Sigmoid colon (tissue), 7 donors: ENCODE data around the gene NEK2. TPM values are rescaled to one million over a fixed set of nuclear protein-coding genes. Genes with fewer than 3 reads are reported as not detected.
"Not testable (repeated sequence)": the region's sequence is repeated elsewhere in the genome, so short reads cannot be mapped to it uniquely, and the experiment has no call there.

Source experiments
- DNase-seq: peaks from one replicate; pipeline ENCODE4 v3.0.0-alpha.2; 2019
- H3K27ac ChIP-seq, 4 donors: fragments of 200-600 bp; sonication (generic); one replicate each; pipeline ENCODE4 v1.5.1; 2016 to 2019; ENCODE audit warnings: mild to moderate bottlenecking in 1 of 4
- H3K27me3 ChIP-seq, 3 donors: fragments of 200-600 bp; sonication (generic); one replicate each; pipeline ENCODE4 v1.5.1; 2019; ENCODE audit warnings: mild to moderate bottlenecking in 1 of 3
- H3K36me3 ChIP-seq, 4 donors: fragments of 200-600 bp; sonication (generic); one replicate each; pipeline ENCODE4 v1.5.1; 2016 to 2019
- H3K4me1 ChIP-seq, 4 donors: fragments of 200-600 bp; sonication (generic); one replicate each; pipeline ENCODE4 v1.5.1; 2017 to 2019
- H3K4me3 ChIP-seq, 4 donors: fragments of 200-600 bp; sonication (generic); one replicate each; pipeline ENCODE4 v1.5.1; 2017 to 2019; ENCODE audit warnings: mild to moderate bottlenecking in 2 of 4, moderate library complexity in 1 of 4
- H3K9me3 ChIP-seq, 4 donors: fragments of 200-600 bp in 3 of 4; sonication (generic) in 3 of 4; one replicate each; pipeline versions ENCODE4 v1.5.1 to v1.6.1; 2013 to 2019
- CTCF ChIP-seq, 4 experiments: fragments of 450-650 bp in 3 of 4; fragments of 200-600 bp in 1 of 4; IDR thresholded peaks; one replicate each; pipeline ENCODE4 v1.5.1; 2016 to 2019; ENCODE audit warnings: antibody characterized with exemption in 4 of 4, mild to moderate bottlenecking in 3 of 4, moderate library complexity in 2 of 4
- EP300 ChIP-seq, 4 donors: sonication (generic); formaldehyde crosslinking; IDR thresholded peaks; one replicate each; pipeline ENCODE4 v1.6.1; 2017; ENCODE audit warnings: antibody characterized with exemption in 4 of 4
- POLR2A ChIP-seq, 2 donors: fragments of 450-650 bp; IDR thresholded peaks; one replicate each; pipeline ENCODE4 v1.6.1; 2016; ENCODE audit warnings: antibody characterized with exemption in 2 of 2, mild to moderate bottlenecking in 2 of 2, moderate library complexity in 2 of 2
- POLR2AphosphoS5 ChIP-seq, 4 donors: sonication (generic); formaldehyde crosslinking; IDR thresholded peaks; one replicate each; pipeline ENCODE4 v1.6.1; 2017; ENCODE audit warnings: antibody characterized with exemption in 4 of 4
- WGBS, 2 donors: extraction: QIAGEN DNeasy Blood & Tissue Kit; methylation state at CpG; one replicate each; pipeline ENCODE4 v1.1.7; 2013; 5-methylcytosine and 5-hydroxymethylcytosine counted together
- intact Hi-C: fragments of 100-400 bp; cut with DNase I; formaldehyde crosslinking; loops from one replicate; pipeline ENCODE4 v1.15.1; 2023
- polyA plus RNA-seq, 3 donors: library from polyadenylated mRNA; stranded (reverse); fragments of 200-250 nt; gene quantifications; one replicate each; pipeline ENCODE4 v1.2.3, GENCODE V29; 2013
- total RNA-seq, 4 donors: library from RNA; depleted of rRNA; stranded (reverse); fragments of >200 nt; gene quantifications; one replicate each; pipeline ENCODE4 v1.1.0, GENCODE V29; 2016
- donor health status: healthy with polysubstance abuse.
- donor health status: Bipolar disorder and iron deficiency.
- donor health status: healthy.

The NEK2 gene
- total and polyA plus RNA-seq, 7 donors, result 0.41 to 11.5 (median 1.9) TPM; not detected in 2

- DNase-seq, result no peak
- intact Hi-C loops, result no loop called here
- TF ChIP-seq CTCF (IDR thresholded peaks at IDR 0.05) (no peak), POLR2AphosphoS5 (IDR thresholded peaks at IDR 0.05) (no peak), POLR2A (IDR thresholded peaks at IDR 0.05) (no peak), EP300 (IDR thresholded peaks at IDR 0.05) (no peak)
- Histone ChIP-seq H3K4me3 (no peak overlapping the region), H3K27ac (no peak overlapping the region), H3K9me3 (no peaks in the 10 kb centered on the region), H3K4me1 (peaks cover 0 to 10% (median 5%) of the 10 kb centered on the region in 4 donors), H3K27me3 (peaks cover 0 to 6% (median 0%) of the 10 kb centered on the region in 3 donors), H3K36me3 (no peaks in the 10 kb centered on the region)
- WGBS, 2 donors, result 81 to 87% methylated on average over 1 of the region's 1 CpG
These were observed 21.9 kb upstream of the NEK2 start for GRCh38 chr1:211697356-211697755.

GRCh38 chr1:211695135-211695816, 19.9 kb upstream of the NEK2 start:
- Histone ChIP-seq H3K27ac (no peak overlapping the region), H3K9me3 (no peaks in the 10 kb centered on the region), H3K4me1 (peaks cover 0 to 10% (median 5%) of the 10 kb centered on the region in 4 donors), H3K4me3 (no peak overlapping the region), H3K36me3 (no peaks in the 10 kb centered on the region), H3K27me3 (peaks cover 0 to 6% (median 0%) of the 10 kb centered on the region in 3 donors)
- TF ChIP-seq EP300 (IDR thresholded peaks at IDR 0.05) (no peak), POLR2AphosphoS5 (IDR thresholded peaks at IDR 0.05) (no peak), CTCF (IDR thresholded peaks at IDR 0.05) (no peak), POLR2A (IDR thresholded peaks at IDR 0.05) (no peak)
- WGBS, 2 donors, result 53 to 77% methylated on average over 10 of the region's 10 CpGs
- intact Hi-C loops, result no loop called here
- DNase-seq, result no peak

- intact Hi-C loops, H3K27me3 ChIP-seq, H3K9me3 ChIP-seq, H3K27ac ChIP-seq, H3K4me3 ChIP-seq, DNase-seq, H3K36me3 ChIP-seq: not testable (repeated sequence)
- WGBS, 2 donors, result 83 to 93% methylated on average over 5 of the region's 5 CpGs
- peaks cover 0 to 10% (median 4%) of the 10 kb centered on the region in 4 donors for H3K4me1 ChIP-seq
These were observed 18.5 kb upstream of the NEK2 start for GRCh38 chr1:211693911-211694310.

GRCh38 chr1:211688421-211688820, 13.0 kb upstream of the NEK2 start:
- TF ChIP-seq POLR2AphosphoS5 (IDR thresholded peaks at IDR 0.05) (no peak), EP300 (IDR thresholded peaks at IDR 0.05) (no peak), POLR2A (IDR thresholded peaks at IDR 0.05) (no peak), CTCF (IDR thresholded peaks at IDR 0.05) (no peak)
- DNase-seq, result no peak
- peaks cover 0 to 10% (median 0%) of the 10 kb centered on the region in 3 donors for H3K27me3 ChIP-seq
- intact Hi-C loops, result loop anchor here (10.0 kb wide), 2 partner anchors 256 to 346 kb away; partner anchors contain the start of genes DTL and INTS7
- H3K9me3 ChIP-seq, result no peaks in the 10 kb centered on the region
- no peak overlapping the region for H3K4me3 ChIP-seq
- no peak overlapping the region for H3K27ac ChIP-seq
- no peaks in the 10 kb centered on the region for H3K36me3 ChIP-seq
- no peaks in the 10 kb centered on the region for H3K4me1 ChIP-seq
- WGBS, 2 donors, result 93 to 94% methylated on average over 2 of the region's 2 CpGs

- no peak for DNase-seq
- no peaks in the 10 kb centered on the region for H3K36me3 ChIP-seq
- intact Hi-C loops, result loop anchor here (10.0 kb wide), 2 partner anchors 257 to 347 kb away; partner anchors contain the start of genes DTL and INTS7
- no peak for TF ChIP-seq POLR2A (IDR thresholded peaks at IDR 0.05)
- TF ChIP-seq EP300 (IDR thresholded peaks at IDR 0.05), result no peak
- no peak for TF ChIP-seq POLR2AphosphoS5 (IDR thresholded peaks at IDR 0.05)
- TF ChIP-seq CTCF (IDR thresholded peaks at IDR 0.05), result no peak
- peaks cover 0 to 10% (median 0%) of the 10 kb centered on the region in 3 donors for H3K27me3 ChIP-seq
- no peak overlapping the region for H3K27ac ChIP-seq
- 90 to 93% methylated on average over 16 of the region's 16 CpGs for WGBS, 2 donors
- no peaks in the 10 kb centered on the region for H3K9me3 ChIP-seq
- H3K4me3 ChIP-seq, result no peak overlapping the region
- H3K4me1 ChIP-seq, result no peaks in the 10 kb centered on the region
These were observed 12.2 kb upstream of the NEK2 start for GRCh38 chr1:211687462-211688215.
